Measurements from ENCODE around the gene SLC18A2.

Gene SLC18A2

GRCh38 chr10:117239051-117239450 lies 1.9 kb upstream of the SLC18A2 start:
- DNase-seq, result no peak

GRCh38 chr10:117239721-117240620 lies 943 bp upstream of the SLC18A2 start:
- no peak for DNase-seq

- no peak for DNase-seq
Observed at GRCh38 chr10:117241541-117242462, 888 bp downstream of the SLC18A2 start.

- DNase-seq, result no peak
Observed at GRCh38 chr10:117242463-117242832, 1.5 kb downstream of the SLC18A2 start.

GRCh38 chr10:117246997-117247671 lies 6.2 kb downstream of the SLC18A2 start:
- no peak for DNase-seq

GRCh38 chr10:117248750-117249465 lies 8.0 kb downstream of the SLC18A2 start:
- no peak for DNase-seq

GRCh38 chr10:117249493-117250093 lies 8.7 kb downstream of the SLC18A2 start:
- no peak for DNase-seq

GRCh38 chr10:117250411-117250810 lies 9.5 kb downstream of the SLC18A2 start:
- DNase-seq, result no peak

- DNase-seq, result no peak
Observed at GRCh38 chr10:117253908-117254307, 13.0 kb downstream of the SLC18A2 start.

- no peak for DNase-seq
Observed at GRCh38 chr10:117254338-117254737, 13.4 kb downstream of the SLC18A2 start.

- no peak for DNase-seq
Observed at GRCh38 chr10:117254774-117255735, 14.1 kb downstream of the SLC18A2 start.

- DNase-seq, result no peak
Observed at GRCh38 chr10:117255835-117256460, 15.0 kb downstream of the SLC18A2 start.

- no peak for DNase-seq
Observed at GRCh38 chr10:117256910-117257309, 16.0 kb downstream of the SLC18A2 start.

- DNase-seq, result no peak
Observed at GRCh38 chr10:117257721-117258120, 16.8 kb downstream of the SLC18A2 start.

- DNase-seq, result no peak
Observed at GRCh38 chr10:117259279-117259678, 18.4 kb downstream of the SLC18A2 start.

- DNase-seq, result no peak
Observed at GRCh38 chr10:117260084-117260483, 19.2 kb downstream of the SLC18A2 start.

- no peak for DNase-seq
Observed at GRCh38 chr10:117261501-117261900, 20.6 kb downstream of the SLC18A2 start.

GRCh38 chr10:117262291-117262902 lies 21.5 kb downstream of the SLC18A2 start:
- DNase-seq, result no peak

GRCh38 chr10:117262903-117263293 lies 22.0 kb downstream of the SLC18A2 start:
- no peak for DNase-seq

GRCh38 chr10:117264782-117265181 lies 23.9 kb downstream of the SLC18A2 start:
- no peak for DNase-seq
